NT2/D1 (cell line): Measurements from ENCODE around the gene HGFAC.

Experiments
- SUZ12 ChIP-seq: IDR thresholded peaks from 2 replicates; pipeline ENCODE4 v1.6.1; 2011; ENCODE audit not compliant: insufficient read length, insufficient read depth; ENCODE audit errors: extremely low read depth
- ZNF274 ChIP-seq: IDR thresholded peaks from 2 replicates; pipeline ENCODE4 v1.6.1; 2011; ENCODE audit warnings: mild to moderate bottlenecking, low read depth, low read length

- TF ChIP-seq ZNF274 (no peak), SUZ12 (no peak)
Observed at GRCh38 chr4:3450643-3451042, 8.9 kb downstream of the HGFAC start.
